Measurements from ENCODE around the gene RBM47.
A peak's percentile ranks its signal among the peaks of the same experiment; 100 is the strongest.
"Not testable (repeated sequence)": the region's sequence is repeated elsewhere in the genome, so short reads cannot be mapped to it uniquely, and the experiment has no call there.

The RBM47 gene

GRCh38 chr4:40434126-40434687 is 195.5 kb downstream of the RBM47 start:
- no peak overlapping the region for H2AFZ ChIP-seq (ENCODE audit: low read depth)
- H3K9ac ChIP-seq: no peak overlapping the region
- no peaks in the 10 kb centered on the region for H3K27me3 ChIP-seq (ENCODE audit: insufficient read depth, low read depth)
- H3K27ac ChIP-seq: no peak overlapping the region
- H3K79me2 ChIP-seq (ENCODE audit: insufficient read depth, low read depth): no peaks in the 10 kb centered on the region
- H3K4me3 ChIP-seq (IDR thresholded peaks at IDR 0.05; ENCODE audit: insufficient read depth, low read depth, low read length): no peak overlapping the region
- peaks cover 30% of the 10 kb centered on the region for H3K4me1 ChIP-seq (ENCODE audit: low read depth, poor library complexity, severe bottlenecking)
- 0 out of 2 replicates have a peak overlapping the region, but pooled peaks have one; percentile 17 for H3K4me2 ChIP-seq
- H3K36me3 ChIP-seq (ENCODE audit: insufficient read depth): no peaks in the 10 kb centered on the region
- TF ChIP-seq CTCF (conservative IDR thresholded peaks at IDR 0.05; ENCODE audit: low read depth, low read length): no peak
- H4K20me1 ChIP-seq (ENCODE audit: insufficient read depth): no peaks in the 10 kb centered on the region

DNA sequence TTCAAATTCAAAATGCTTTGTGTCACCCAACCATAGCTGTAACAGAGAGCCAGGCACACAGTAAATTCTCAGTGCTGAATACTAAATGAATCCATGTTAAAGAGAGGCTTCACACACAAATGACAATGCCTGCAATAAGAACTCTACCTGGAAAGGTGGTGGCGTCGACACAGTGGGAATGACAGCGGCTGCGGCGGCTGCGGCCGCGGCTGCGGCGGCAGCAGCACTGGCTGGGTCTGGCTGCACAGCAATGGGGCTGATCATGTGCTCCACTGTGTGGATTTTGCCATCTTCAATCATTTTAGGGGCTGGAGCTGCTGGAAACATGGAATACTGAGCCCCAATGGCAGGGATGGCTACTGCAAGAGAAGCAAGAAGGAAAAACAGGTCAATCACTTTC is 197.2 kb downstream of the RBM47 start:
- H3K9ac ChIP-seq: no peak overlapping the region
- no peaks in the 10 kb centered on the region for H3K36me3 ChIP-seq (ENCODE audit: insufficient read depth)

DNA sequence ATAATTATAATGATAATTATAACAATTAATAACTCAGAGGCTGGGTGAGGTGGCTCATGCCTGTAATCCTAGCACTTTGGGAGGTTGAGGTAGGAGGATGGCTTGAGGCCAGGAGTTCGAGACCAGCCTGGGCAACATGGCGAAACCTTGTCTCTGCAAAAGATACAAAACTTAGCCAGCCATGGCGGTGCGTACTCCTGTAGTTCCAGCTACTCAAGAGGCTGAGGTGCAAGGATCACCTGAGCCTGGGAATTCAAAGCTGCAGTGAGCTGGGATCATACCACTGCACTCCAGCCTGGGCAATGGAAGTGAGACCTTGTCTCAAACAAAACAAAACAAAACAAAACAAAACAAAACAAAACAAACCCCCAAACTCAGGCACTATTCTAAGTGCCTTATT is 201.8 kb downstream of the RBM47 start:
- not testable (repeated sequence) for H3K9ac ChIP-seq; H3K4me2 ChIP-seq; H3K79me2 ChIP-seq (ENCODE audit: insufficient read depth, low read depth); H3K27me3 ChIP-seq (ENCODE audit: insufficient read depth, low read depth); H3K36me3 ChIP-seq (ENCODE audit: insufficient read depth); H2AFZ ChIP-seq (ENCODE audit: low read depth); H4K20me1 ChIP-seq (ENCODE audit: insufficient read depth); H3K27ac ChIP-seq; H3K4me3 ChIP-seq (IDR thresholded peaks at IDR 0.05; ENCODE audit: insufficient read depth, low read depth, low read length)
- peaks cover 12% of the 10 kb centered on the region for H3K4me1 ChIP-seq (ENCODE audit: low read depth, poor library complexity, severe bottlenecking)

More for the DNA sequence above, 197.2 kb downstream of the RBM47 start:
- Histone ChIP-seq H3K4me1 (ENCODE audit: low read depth, poor library complexity, severe bottlenecking) (peaks cover 30% of the 10 kb centered on the region), H4K20me1 (ENCODE audit: insufficient read depth) (no peaks in the 10 kb centered on the region), H3K79me2 (ENCODE audit: insufficient read depth, low read depth) (no peaks in the 10 kb centered on the region), H3K4me2 (no peak overlapping the region), H2AFZ (ENCODE audit: low read depth) (no peak overlapping the region), H3K27ac (no peak overlapping the region), H3K27me3 (ENCODE audit: insufficient read depth, low read depth) (no peaks in the 10 kb centered on the region), H3K4me3 (IDR thresholded peaks at IDR 0.05; ENCODE audit: insufficient read depth, low read depth, low read length) (no peak overlapping the region)
- TF ChIP-seq CTCF (conservative IDR thresholded peaks at IDR 0.05; ENCODE audit: low read depth, low read length): no peak

- peaks cover 4% of the 10 kb centered on the region for H3K4me1 ChIP-seq (ENCODE audit: low read depth, poor library complexity, severe bottlenecking)
- no peak overlapping the region for H3K9ac ChIP-seq
- no peak overlapping the region for H3K4me3 ChIP-seq (IDR thresholded peaks at IDR 0.05; ENCODE audit: insufficient read depth, low read depth, low read length)
- H3K36me3 ChIP-seq (ENCODE audit: insufficient read depth): no peaks in the 10 kb centered on the region
- no peak overlapping the region for H2AFZ ChIP-seq (ENCODE audit: low read depth)
- no peaks in the 10 kb centered on the region for H3K79me2 ChIP-seq (ENCODE audit: insufficient read depth, low read depth)
- no peaks in the 10 kb centered on the region for H4K20me1 ChIP-seq (ENCODE audit: insufficient read depth)
- H3K27me3 ChIP-seq (ENCODE audit: insufficient read depth, low read depth): no peaks in the 10 kb centered on the region
- no peak for TF ChIP-seq CTCF (conservative IDR thresholded peaks at IDR 0.05; ENCODE audit: low read depth, low read length)
- H3K4me2 ChIP-seq: no peak overlapping the region
- H3K27ac ChIP-seq: no peak overlapping the region
These were observed 202.5 kb downstream of the RBM47 start for GRCh38 chr4:40427128-40427527.

- H4K20me1 ChIP-seq (ENCODE audit: insufficient read depth): no peaks in the 10 kb centered on the region
- no peaks in the 10 kb centered on the region for H3K27me3 ChIP-seq (ENCODE audit: insufficient read depth, low read depth)
- peaks cover 8% of the 10 kb centered on the region for H3K4me1 ChIP-seq (ENCODE audit: low read depth, poor library complexity, severe bottlenecking)
- H3K4me2 ChIP-seq: no peak overlapping the region
- H3K4me3 ChIP-seq (IDR thresholded peaks at IDR 0.05; ENCODE audit: insufficient read depth, low read depth, low read length): no peak overlapping the region
- no peaks in the 10 kb centered on the region for H3K36me3 ChIP-seq (ENCODE audit: insufficient read depth)
- no peak for TF ChIP-seq CTCF (conservative IDR thresholded peaks at IDR 0.05; ENCODE audit: low read depth, low read length)
- H3K27ac ChIP-seq: no peak overlapping the region
- no peaks in the 10 kb centered on the region for H3K79me2 ChIP-seq (ENCODE audit: insufficient read depth, low read depth)
- no peak overlapping the region for H2AFZ ChIP-seq (ENCODE audit: low read depth)
- no peak overlapping the region for H3K9ac ChIP-seq
These were observed 203.7 kb downstream of the RBM47 start for GRCh38 chr4:40425799-40426574.
